Islet of Langerhans (tissue), 1 donor: ENCODE measurements around the gene AK5.

Source experiments
- FAIRE-seq: peaks from one replicate; lab custom pipeline; 2011; peaks lifted over from hg19 to GRCh38; lab: Jason Lieb, UNC

AK5 gene

GRCh38 chr1:77281491-77282186, at the start of gene AK5:
Gene AK5, plus strand, starts transcription at chr1:77282019. Its CDS starts 295 bp downstream, at chr1:77282314.
- FAIRE-seq = no peak

GRCh38 chr1:77232829-77233228, 49.0 kb upstream of the AK5 start:
- FAIRE-seq = no peak

DNA sequence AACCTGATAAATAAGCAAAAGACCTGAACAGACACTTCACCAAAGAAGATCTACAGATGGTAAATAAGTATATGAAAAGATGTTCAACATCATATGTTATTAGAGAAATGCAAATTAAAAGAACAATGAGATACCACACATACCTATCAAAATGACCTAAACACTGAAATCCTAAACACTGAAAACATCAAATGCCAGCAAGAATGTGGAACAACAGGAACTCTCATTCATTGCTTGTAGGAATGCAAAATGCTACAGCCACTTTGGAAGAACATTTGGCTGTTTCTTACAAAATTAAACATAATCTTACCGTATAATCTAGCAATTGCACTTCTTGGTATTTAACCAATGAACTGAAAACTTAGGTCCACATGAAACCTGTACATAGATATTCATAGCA, 47.7 kb upstream of the AK5 start:
- no peak for FAIRE-seq

DNA sequence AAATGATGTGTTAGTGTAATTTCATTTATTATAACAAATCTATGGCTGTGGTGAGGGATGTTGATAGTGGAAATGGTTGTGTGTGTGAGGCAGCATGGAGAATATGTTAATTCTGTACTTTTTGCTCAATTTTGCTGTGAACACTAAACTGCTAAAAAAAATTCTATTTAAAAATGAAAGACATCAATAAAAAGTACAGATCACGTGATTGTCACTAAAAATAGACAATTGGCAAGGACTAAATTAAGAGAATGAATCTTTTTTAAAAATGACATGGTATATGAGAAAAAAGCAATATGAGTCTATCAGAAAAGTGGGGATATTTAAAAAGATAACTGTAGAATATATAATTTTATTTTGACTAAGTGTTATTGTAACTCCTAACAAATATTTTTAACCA, 46.9 kb upstream of the AK5 start:
- FAIRE-seq = no peak

DNA sequence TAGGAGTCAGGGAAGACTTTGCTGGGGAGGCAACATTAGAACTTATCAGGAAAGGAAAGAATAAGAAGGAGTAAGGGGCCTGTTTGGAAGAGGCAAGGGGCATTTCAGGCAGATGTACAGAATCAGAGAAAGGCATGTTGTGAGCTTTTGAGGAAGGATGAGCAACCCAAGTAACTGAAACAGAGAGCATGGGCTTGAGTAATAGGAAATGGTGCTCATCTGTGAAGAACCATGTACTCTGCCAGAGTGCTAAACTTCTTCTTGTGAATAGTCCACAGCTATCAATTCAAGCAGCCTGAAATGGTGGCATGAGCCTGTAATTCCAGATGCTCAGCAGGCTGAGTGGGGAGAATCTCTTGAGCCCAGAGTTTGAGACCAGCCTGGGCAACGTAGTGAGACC, 43.4 kb upstream of the AK5 start:
- no peak for FAIRE-seq

DNA sequence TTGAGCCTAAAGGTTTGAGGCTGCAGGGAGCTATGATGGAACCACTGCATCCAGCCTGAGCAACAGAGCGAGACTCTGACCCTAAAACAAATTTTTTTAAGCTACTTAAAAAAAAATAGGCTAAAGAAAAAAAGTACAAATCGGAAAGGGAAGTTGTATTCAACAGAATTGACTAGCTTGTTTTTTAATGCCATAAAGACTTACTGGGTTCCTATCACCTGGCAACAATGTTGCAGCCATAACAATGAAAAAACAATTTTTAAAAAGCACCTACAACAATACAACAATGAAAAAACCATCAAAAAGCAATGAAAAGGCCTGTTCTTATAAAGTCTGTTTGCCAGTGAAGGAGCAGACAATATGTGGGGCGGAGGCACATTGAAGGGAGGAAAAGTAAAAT, 42.5 kb upstream of the AK5 start:
- no peak for FAIRE-seq

GRCh38 chr1:77245830-77246229, 36.0 kb upstream of the AK5 start:
- no peak for FAIRE-seq

GRCh38 chr1:77250126-77250525, 31.7 kb upstream of the AK5 start:
- no peak for FAIRE-seq

GRCh38 chr1:77253211-77253610, 28.6 kb upstream of the AK5 start:
- no peak for FAIRE-seq

- no peak for FAIRE-seq
Measured at GRCh38 chr1:77263708-77264107, 18.1 kb upstream of the AK5 start.

GRCh38 chr1:77265180-77265579, 16.6 kb upstream of the AK5 start:
- no peak for FAIRE-seq

DNA sequence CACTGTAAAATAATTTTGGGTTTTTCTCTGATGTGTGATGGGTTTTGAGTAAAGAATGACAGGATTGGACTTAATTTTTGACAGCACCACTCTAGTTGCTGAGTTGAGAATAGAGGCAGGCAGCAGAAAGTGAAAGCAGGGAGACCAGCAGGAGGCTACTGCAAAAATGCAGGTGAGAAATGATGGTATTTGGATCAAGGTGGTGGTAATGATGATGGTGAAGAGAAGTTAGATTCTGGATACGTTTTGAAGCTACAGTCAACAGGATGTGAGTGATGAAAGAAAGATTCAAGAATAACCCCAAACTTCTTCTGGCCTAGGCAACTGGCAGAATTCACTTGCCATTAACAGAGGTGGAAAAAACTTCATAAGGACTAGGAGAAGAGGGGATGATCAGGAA, 14.8 kb upstream of the AK5 start:
- FAIRE-seq = no peak

DNA sequence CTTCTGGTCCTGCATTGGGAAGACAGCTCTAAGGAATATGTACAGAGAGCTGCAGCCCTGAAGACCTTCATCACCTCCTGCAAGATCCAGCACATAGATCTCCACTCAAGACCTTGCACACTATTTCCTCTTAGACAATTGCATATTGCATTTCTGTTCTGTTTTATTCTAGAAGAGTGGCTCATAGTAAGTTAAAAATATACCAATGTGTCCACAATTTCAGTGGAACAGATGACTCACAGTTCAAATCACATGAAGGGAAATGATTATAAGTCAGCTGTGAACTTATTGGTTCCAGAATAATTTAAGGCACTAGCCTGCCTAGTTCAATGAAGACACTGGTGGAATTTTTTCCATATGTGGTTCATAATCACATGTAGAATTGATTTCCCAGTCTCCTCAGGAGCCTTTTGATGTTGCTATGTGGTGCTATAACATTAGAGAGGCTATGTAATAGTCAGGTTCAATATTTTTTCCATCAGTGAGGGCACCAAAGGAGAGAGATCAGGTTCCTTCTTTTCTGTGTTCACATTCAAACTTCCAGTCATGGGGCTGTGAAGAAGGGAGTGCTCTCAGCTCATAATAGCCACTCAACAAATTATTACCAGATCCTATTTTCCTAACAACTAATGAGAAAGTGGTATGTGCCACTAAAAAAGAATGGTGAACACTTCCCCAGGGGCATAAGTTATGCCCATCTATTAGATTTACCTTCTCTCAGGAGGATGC, 9.8 kb upstream of the AK5 start:
- FAIRE-seq = no peak

- FAIRE-seq = no peak
Measured at GRCh38 chr1:77273891-77274290, 7.9 kb upstream of the AK5 start.

DNA sequence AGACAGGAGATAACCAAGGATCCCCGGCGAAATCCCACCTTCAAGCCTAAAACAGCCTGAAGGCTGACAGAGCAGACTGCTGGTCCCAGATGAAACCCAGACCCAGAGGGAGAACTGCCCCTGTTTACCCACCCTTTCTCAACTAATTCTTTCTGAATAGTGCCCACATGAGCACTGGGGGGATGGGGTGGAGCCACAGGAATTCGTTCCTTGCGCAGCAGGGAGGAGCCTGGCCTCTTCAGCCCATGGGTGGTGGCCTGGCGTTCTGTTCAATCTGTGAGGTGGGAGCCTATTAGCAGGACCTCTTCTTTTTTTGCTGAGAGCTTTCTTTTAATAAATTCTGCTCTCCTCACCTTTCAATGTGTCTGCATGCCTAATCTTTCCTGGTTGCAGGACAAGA, 6.6 kb upstream of the AK5 start:
- no peak for FAIRE-seq

GRCh38 chr1:77276941-77277340, 4.9 kb upstream of the AK5 start:
- no peak for FAIRE-seq

GRCh38 chr1:77279929-77280328, 1.9 kb upstream of the AK5 start:
- FAIRE-seq = no peak

DNA sequence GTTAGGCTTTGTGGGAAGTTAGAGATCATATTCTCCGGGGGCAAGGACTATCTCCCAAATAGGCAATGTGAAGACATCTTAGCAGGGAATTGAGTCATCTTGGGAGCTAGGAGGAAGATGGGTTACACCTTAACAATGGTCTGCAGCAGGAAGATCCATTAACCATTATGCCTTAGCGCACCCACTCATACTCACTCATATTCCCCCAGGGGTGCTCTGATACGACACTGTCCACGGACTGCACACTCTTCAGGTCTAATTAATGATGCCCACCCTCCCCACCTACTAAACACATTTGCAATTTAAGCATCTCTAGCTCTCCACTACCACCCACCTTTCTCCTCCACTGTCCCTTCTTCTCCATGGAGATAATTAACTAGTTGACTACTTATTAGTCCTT, 857 bp upstream of the AK5 start:
- FAIRE-seq = no peak

GRCh38 chr1:77282187-77282865, 507 bp downstream of the AK5 start:
- FAIRE-seq = no peak

GRCh38 chr1:77282866-77283539, 1.2 kb downstream of the AK5 start:
- FAIRE-seq = no peak

GRCh38 chr1:77283701-77284425, 2.0 kb downstream of the AK5 start:
- FAIRE-seq = no peak

DNA sequence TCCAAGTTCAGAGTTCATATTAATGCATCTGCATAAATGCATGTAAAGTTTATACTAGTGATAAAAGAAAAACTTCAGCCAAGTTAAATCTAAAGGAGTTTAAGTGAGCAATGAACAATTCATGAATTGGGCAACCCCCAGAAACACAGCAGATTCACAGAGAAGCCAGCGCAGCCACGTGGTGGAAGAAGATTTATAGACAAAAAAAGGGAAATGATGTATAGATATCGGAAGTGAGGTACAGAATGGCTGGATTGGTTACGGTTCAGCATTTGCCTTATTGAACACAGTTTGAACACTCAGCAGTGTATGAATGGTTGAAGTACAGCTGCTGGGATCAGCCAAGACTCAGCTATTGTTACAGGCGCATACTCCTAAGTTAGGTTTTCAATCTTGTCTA, 5.7 kb downstream of the AK5 start:
- FAIRE-seq = no peak
